H1 (cell line): ENCODE data around the gene C5orf52.

Experiments
- CHD1 ChIP-seq: IDR thresholded peaks from 2 replicates; pipeline ENCODE4 v1.6.1; 2012; ENCODE audit warnings: low read depth, low read length, improper control_type of control experiment
- POLR2A ChIP-seq, 2 experiments: IDR thresholded peaks; 1 replicate in 1 of 2; 2 replicates in 1 of 2; pipeline ENCODE4 v1.6.1; 2011; ENCODE audit warnings: low read depth in 2 of 2, low read length in 2 of 2, mild to moderate bottlenecking in 2 of 2; ENCODE audit errors: control extremely low read depth in 1 of 2
- TF ChIP-seq, protein P1 (sequence below), 3 experiments: IDR thresholded peaks; 1 replicate in 2 of 3; 2 replicates in 1 of 3; pipeline versions ENCODE4 v1.5.1 to v1.6.1; 2011; ENCODE audit warnings: low read length in 3 of 3, mild to moderate bottlenecking in 3 of 3, inconsistent platforms in 2 of 3, low read depth in 1 of 3, moderate library complexity in 1 of 3; ENCODE audit not compliant: insufficient read depth in 1 of 3; ENCODE audit errors: control extremely low read depth in 1 of 3

DNA sequence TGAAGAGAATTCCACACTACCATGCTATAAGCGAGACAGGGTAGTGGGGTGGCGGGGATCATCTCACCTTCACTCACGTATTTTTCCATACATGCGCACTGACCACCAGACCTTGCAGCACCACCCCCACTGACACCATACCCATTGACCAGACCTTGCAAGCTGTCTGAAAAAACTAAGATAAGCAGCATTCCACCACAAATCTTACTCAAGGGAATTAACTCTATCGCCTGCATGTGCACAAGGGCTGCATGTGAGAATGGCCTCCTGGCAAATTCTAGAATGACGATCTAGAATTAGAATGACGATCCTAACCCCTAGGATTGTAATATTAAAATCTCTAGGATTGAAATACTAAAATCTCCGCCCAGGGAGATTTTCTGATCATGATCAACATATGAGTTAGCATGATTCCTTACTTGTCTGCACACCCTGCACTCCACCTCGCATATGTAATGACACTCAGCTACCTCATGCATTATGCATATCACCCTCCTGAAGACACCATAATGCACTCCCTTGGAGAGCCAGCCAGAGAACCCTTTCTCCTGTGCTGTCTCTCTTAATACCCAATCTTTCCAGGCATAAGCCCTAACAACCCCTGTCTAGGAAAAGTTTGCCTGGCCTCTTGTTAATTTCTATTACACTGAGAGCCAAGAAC, 30.8 kb upstream of the C5orf52 start:
- no peak for TF ChIP-seq CHD1
- TF ChIP-seq POLR2A (IDR thresholded peaks at IDR 0.05; ENCODE audit: control extremely low read depth in 1 of 2, low read depth in 2 of 2, low read length in 2 of 2), result no peak
- TF ChIP-seq, protein P1, sequence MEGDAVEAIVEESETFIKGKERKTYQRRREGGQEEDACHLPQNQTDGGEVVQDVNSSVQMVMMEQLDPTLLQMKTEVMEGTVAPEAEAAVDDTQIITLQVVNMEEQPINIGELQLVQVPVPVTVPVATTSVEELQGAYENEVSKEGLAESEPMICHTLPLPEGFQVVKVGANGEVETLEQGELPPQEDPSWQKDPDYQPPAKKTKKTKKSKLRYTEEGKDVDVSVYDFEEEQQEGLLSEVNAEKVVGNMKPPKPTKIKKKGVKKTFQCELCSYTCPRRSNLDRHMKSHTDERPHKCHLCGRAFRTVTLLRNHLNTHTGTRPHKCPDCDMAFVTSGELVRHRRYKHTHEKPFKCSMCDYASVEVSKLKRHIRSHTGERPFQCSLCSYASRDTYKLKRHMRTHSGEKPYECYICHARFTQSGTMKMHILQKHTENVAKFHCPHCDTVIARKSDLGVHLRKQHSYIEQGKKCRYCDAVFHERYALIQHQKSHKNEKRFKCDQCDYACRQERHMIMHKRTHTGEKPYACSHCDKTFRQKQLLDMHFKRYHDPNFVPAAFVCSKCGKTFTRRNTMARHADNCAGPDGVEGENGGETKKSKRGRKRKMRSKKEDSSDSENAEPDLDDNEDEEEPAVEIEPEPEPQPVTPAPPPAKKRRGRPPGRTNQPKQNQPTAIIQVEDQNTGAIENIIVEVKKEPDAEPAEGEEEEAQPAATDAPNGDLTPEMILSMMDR (IDR thresholded peaks at IDR 0.05; ENCODE audit: control extremely low read depth in 1 of 3, insufficient read depth in 1 of 3, low read depth in 1 of 3, low read length in 3 of 3), result no peak
